ENCODE data around the gene PLAC9.

DNA sequence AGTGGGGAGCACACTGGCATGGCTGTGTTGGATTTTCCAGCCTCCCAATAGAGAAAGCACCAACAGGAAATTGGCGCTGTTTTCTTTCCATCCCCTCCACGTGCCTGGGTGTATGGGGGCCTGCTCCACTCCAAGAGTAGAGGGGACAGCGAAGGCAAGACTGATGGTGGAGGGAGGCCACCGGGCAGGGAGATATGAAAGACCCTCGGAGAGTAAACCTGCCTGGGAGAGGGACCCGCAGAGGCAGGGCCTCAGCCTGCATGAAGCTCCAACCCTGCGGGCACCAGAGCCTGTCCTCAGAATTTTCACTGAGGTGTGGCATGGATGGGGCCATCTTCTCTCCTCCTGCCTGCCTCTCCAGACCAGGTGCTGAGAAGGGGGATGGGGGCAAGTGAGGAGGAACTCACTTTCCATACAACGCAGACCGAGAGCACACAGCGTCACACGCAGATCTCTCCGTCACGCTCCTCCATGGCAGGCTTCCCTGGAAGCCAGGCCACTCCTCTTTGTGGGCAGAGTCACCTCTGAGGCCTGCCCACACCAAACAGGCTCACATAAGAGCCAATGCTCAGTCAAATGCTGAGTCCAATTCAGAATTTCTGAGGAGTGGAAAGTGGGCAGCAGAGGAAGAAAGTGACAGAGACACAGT lies 54.0 kb downstream of the PLAC9 start:
- TF ChIP-seq, protein P1, sequence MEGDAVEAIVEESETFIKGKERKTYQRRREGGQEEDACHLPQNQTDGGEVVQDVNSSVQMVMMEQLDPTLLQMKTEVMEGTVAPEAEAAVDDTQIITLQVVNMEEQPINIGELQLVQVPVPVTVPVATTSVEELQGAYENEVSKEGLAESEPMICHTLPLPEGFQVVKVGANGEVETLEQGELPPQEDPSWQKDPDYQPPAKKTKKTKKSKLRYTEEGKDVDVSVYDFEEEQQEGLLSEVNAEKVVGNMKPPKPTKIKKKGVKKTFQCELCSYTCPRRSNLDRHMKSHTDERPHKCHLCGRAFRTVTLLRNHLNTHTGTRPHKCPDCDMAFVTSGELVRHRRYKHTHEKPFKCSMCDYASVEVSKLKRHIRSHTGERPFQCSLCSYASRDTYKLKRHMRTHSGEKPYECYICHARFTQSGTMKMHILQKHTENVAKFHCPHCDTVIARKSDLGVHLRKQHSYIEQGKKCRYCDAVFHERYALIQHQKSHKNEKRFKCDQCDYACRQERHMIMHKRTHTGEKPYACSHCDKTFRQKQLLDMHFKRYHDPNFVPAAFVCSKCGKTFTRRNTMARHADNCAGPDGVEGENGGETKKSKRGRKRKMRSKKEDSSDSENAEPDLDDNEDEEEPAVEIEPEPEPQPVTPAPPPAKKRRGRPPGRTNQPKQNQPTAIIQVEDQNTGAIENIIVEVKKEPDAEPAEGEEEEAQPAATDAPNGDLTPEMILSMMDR (IDR thresholded peaks at IDR 0.05; ENCODE audit: insufficient read depth, low read length): no peak
- TF ChIP-seq SPI1 (IDR thresholded peaks at IDR 0.05; ENCODE audit: borderline replicate concordance, low read depth) (no peak), POLR2AphosphoS5 (IDR thresholded peaks at IDR 0.05; ENCODE audit: low read depth) (no peak; the same call in 1 of the 2 replicates)
- TF ChIP-seq, protein P2, sequence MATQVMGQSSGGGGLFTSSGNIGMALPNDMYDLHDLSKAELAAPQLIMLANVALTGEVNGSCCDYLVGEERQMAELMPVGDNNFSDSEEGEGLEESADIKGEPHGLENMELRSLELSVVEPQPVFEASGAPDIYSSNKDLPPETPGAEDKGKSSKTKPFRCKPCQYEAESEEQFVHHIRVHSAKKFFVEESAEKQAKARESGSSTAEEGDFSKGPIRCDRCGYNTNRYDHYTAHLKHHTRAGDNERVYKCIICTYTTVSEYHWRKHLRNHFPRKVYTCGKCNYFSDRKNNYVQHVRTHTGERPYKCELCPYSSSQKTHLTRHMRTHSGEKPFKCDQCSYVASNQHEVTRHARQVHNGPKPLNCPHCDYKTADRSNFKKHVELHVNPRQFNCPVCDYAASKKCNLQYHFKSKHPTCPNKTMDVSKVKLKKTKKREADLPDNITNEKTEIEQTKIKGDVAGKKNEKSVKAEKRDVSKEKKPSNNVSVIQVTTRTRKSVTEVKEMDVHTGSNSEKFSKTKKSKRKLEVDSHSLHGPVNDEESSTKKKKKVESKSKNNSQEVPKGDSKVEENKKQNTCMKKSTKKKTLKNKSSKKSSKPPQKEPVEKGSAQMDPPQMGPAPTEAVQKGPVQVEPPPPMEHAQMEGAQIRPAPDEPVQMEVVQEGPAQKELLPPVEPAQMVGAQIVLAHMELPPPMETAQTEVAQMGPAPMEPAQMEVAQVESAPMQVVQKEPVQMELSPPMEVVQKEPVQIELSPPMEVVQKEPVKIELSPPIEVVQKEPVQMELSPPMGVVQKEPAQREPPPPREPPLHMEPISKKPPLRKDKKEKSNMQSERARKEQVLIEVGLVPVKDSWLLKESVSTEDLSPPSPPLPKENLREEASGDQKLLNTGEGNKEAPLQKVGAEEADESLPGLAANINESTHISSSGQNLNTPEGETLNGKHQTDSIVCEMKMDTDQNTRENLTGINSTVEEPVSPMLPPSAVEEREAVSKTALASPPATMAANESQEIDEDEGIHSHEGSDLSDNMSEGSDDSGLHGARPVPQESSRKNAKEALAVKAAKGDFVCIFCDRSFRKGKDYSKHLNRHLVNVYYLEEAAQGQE (IDR thresholded peaks at IDR 0.05; ENCODE audit: insufficient replicate concordance, low read depth): no peak
